K562 (cell line): ENCODE measurements around the gene KRTAP4-8. TPM values are rescaled to one million over a fixed set of nuclear protein-coding genes. Genes with fewer than 3 reads are reported as not detected.

Source experiments
- CEBPB ChIP-seq: fragments of 450-650 bp; IDR thresholded peaks from 2 replicates; pipeline ENCODE4 v1.6.1; 2016; ENCODE audit warnings: missing genetic modification characterization, missing compliant biosample characterization
- E4F1 ChIP-seq: fragments of 250-450 bp; sonication (Bioruptor Pico); IDR thresholded peaks from 2 replicates; pipeline ENCODE4 v1.5.0; 2021; ENCODE audit warnings: mild to moderate bottlenecking, borderline replicate concordance
- ETV1 ChIP-seq: fragments of 450-650 bp; conservative IDR thresholded peaks from 2 replicates; pipeline ENCODE4 v1.6.1; 2016; ENCODE audit warnings: missing genetic modification characterization, control low read depth, low read depth, missing compliant biosample characterization
- GABPB2 ChIP-seq: fragments of 250-450 bp; sonication (Bioruptor Pico); conservative IDR thresholded peaks from 2 replicates; pipeline ENCODE4 v1.5.1; 2021; ENCODE audit warnings: mild to moderate bottlenecking
- HDGF ChIP-seq: fragments of 450-650 bp; IDR thresholded peaks from 2 replicates; pipeline ENCODE4 v1.6.1; 2016
- ID3 ChIP-seq, 2 experiments: fragments of 250-450 bp in 1 of 2; fragments of 450-650 bp in 1 of 2; sonication (Bioruptor Pico) in 1 of 2; IDR thresholded peaks; 2 replicates each; pipeline versions ENCODE4 v1.6.1 to v1.8.0; 2016 to 2021; ENCODE audit warnings: mild to moderate bottlenecking in 2 of 2, moderate library complexity in 2 of 2, missing compliant biosample characterization in 1 of 2, missing genetic modification characterization in 1 of 2
- KDM2B ChIP-seq: fragments of 250-450 bp; sonication (Bioruptor Pico); IDR thresholded peaks from 2 replicates; pipeline ENCODE4 v1.8.0; 2021; ENCODE audit warnings: mild to moderate bottlenecking, moderate library complexity
- MBD2 ChIP-seq: sonication (generic); IDR thresholded peaks from 2 replicates; pipeline ENCODE4 v1.6.1; 2016; ENCODE audit warnings: low read depth, borderline replicate concordance
- MYBL2 ChIP-seq, 2 experiments: fragments of 450-650 bp in 1 of 2; sonication (generic) in 1 of 2; formaldehyde crosslinking in 1 of 2; IDR thresholded peaks; 2 replicates each; pipeline versions ENCODE4 v1.6.1 to v1.8.1; 2017 to 2022; ENCODE audit warnings: borderline replicate concordance in 1 of 2, inconsistent platforms in 1 of 2, low read depth in 1 of 2, mild to moderate bottlenecking in 1 of 2, missing genetic modification reagents in 1 of 2, moderate library complexity in 1 of 2
- NUFIP1 ChIP-seq: fragments of 450-650 bp; IDR thresholded peaks from 2 replicates; pipeline ENCODE4 v1.6.1; 2018; ENCODE audit not compliant: partially characterized antibody
- RAD21 ChIP-seq, 2 experiments: fragments of 250-450 bp in 1 of 2; fragments of 450-650 bp in 1 of 2; sonication (Bioruptor Pico) in 1 of 2; formaldehyde crosslinking in 1 of 2; IDR thresholded peaks in 1 of 2; conservative IDR thresholded peaks in 1 of 2; 2 replicates each; pipeline versions ENCODE4 v1.4.0 to v1.8.0; 2020 to 2022; ENCODE audit warnings: mild to moderate bottlenecking in 2 of 2, moderate library complexity in 1 of 2
- SPI1 ChIP-seq: IDR thresholded peaks from 2 replicates; pipeline ENCODE4 v1.6.1; 2011; ENCODE audit warnings: low read depth, low read length, control low read depth, borderline replicate concordance
- USF1 ChIP-seq: sonication (generic); formaldehyde crosslinking; IDR thresholded peaks from 2 replicates; pipeline ENCODE4 v1.9.0; 2022; ENCODE audit warnings: mild to moderate bottlenecking, missing genetic modification reagents
- ZBTB11 ChIP-seq, 3 experiments: fragments of 200-800 bp in 1 of 3; fragments of 250-450 bp in 1 of 3; fragments of 450-650 bp in 1 of 3; sonication (Bioruptor Pico) in 1 of 3; sonication (Bioruptor generic) in 1 of 3; formaldehyde crosslinking in 1 of 3; IDR thresholded peaks; 2 replicates each; pipeline versions ENCODE4 v1.6.1 to v1.8.0; 2016 to 2022; ENCODE audit warnings: mild to moderate bottlenecking in 2 of 3, missing genetic modification characterization in 2 of 3, missing compliant biosample characterization in 1 of 3, moderate library complexity in 1 of 3
- ZNF324 ChIP-seq: fragments of 250-450 bp; sonication (Bioruptor Pico); IDR thresholded peaks from 2 replicates; pipeline ENCODE4 v1.4.0; 2020; ENCODE audit warnings: mild to moderate bottlenecking
- ZNF639 ChIP-seq, 2 experiments: fragments of 200-800 bp in 1 of 2; sonication (Bioruptor generic) in 1 of 2; sonication (generic) in 1 of 2; formaldehyde crosslinking in 1 of 2; IDR thresholded peaks in 1 of 2; conservative IDR thresholded peaks in 1 of 2; 2 replicates each; pipeline versions ENCODE4 v1.5.0 to v1.6.1; 2016 to 2020; ENCODE audit warnings: missing compliant biosample characterization in 1 of 2, missing genetic modification characterization in 1 of 2, missing genetic modification reagents in 1 of 2
- polyA plus RNA-seq, 8 experiments: library from polyadenylated mRNA; depleted of rRNA in 4 of 8; stranded (reverse) in 5 of 8; unstranded in 3 of 8; fragments of >200 nt; fragmentation: Nextera tagmentation in 2 of 8; fragmentation: Illumina TruSeq in 1 of 8; extraction: Ambion mirVana in 2 of 8; extraction: Trizol in 1 of 8; gene quantifications; 2 replicates each; pipeline versions ENCODE4 v1.2.1 to v1.2.3, GENCODE V29; 2011 to 2014; ENCODE audit warnings: inconsistent platforms in 1 of 8, missing spikeins in 1 of 8
- total RNA-seq, 7 experiments: library from RNA; depleted of rRNA in 6 of 7; stranded (reverse); fragments of >200 nt in 6 of 7; fragmentation: Illumina TruSeq in 2 of 7; extraction: Trizol in 2 of 7; gene quantifications; 2 replicates each; pipeline versions ENCODE4 v1.2.1 to v1.2.3, GENCODE V29; 2011 to 2021; ENCODE audit warnings: low replicate concordance in 1 of 7

KRTAP4-8 gene
- total and polyA plus RNA-seq, 9 of the 15 experiments (the other 6 are each of a cell fraction or from before 2014, with no cell fraction given): not detected

GRCh38 chr17:41065829-41066624, 31.9 kb downstream of the KRTAP4-8 start, which contains the start of gene KRTAP2-4 (continued):
- TF ChIP-seq E4F1 (CRISPR knock-in tag) (no peak), MBD2 (no peak), SPI1 (no peak), ZBTB11 (CRISPR knock-in tag; IDR thresholded peaks at IDR 0.05) (peak in 1 of 3 experiments; percentile 44; a peak in 1 of 6 replicates), RAD21 (CRISPR knock-in tag; conservative IDR thresholded peaks at IDR 0.05 in 1 of 2, IDR thresholded peaks at IDR 0.05 in 1 of 2) (0 out of 4 replicates have a peak, but pooled peaks of 1 of the 2 experiments have one; percentile 11), USF1 (no peak), MYBL2 (IDR thresholded peaks at IDR 0.05; ENCODE audit: low read depth) (no peak), MYBL2 (CRISPR knock-in tag; IDR thresholded peaks at IDR 0.05; ENCODE audit: borderline replicate concordance) (no peak), ZNF324 (CRISPR knock-in tag) (no peak), HDGF (no peak), KDM2B (CRISPR knock-in tag) (no peak), NUFIP1 (no peak), ID3 (CRISPR knock-in tag; IDR thresholded peaks at IDR 0.05) (no peak), ID3 (tag; IDR thresholded peaks at IDR 0.05) (no peak), GABPB2 (no peak), CEBPB (tag) (peak; percentile 91), ZNF639 (CRISPR knock-in tag; conservative IDR thresholded peaks at IDR 0.05 in 1 of 2, IDR thresholded peaks at IDR 0.05 in 1 of 2) (no peak), ETV1 (tag) (0 out of 2 replicates have a peak, but pooled peaks have one; percentile 12)
